Inferior parietal cortex (tissue), 1 donor: Measurements from ENCODE around the gene KCNIP2.
"Not testable (repeated sequence)": the region's sequence is repeated elsewhere in the genome, so short reads cannot be mapped to it uniquely, and the experiment has no call there.

ENCODE experiments used
- DNase-seq: peaks from one replicate; pipeline ENCODE4 v3.0.0-alpha.2; 2016; ENCODE audit errors: extremely low spot score

KCNIP2 gene

GRCh38 chr10:101828766-101829551, 14.6 kb downstream of the KCNIP2 start:
- DNase-seq = no peak

- DNase-seq = no peak
These were observed 15.5 kb downstream of the KCNIP2 start for GRCh38 chr10:101827919-101828600.

DNA sequence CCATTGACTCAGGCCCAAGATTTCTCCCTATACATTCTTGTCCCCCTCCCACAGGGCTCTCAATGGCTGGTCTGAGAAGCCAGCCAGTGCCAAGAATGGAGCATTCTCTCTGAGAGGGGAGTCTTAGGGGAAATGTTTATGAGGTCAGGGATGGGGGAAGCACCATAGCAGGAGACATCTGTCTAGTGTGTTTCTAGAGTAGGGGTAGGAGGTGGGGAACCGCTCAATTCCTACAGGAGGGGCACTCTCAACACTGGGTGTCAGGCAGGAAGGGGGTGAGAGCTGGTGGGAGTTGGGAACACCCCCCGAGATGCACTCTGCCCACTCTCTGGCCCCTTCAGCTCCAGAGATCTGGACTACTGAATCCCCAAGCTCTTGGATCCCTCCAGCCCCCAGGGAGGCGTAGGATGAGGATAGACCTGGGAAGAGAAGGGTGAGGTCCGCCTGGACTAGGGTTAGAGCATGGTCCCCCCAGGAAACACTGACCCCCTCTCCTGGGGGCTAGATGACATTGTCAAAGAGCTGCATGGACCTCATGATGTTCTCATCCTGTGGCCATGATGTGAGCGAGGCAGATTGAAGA, 16.7 kb downstream of the KCNIP2 start:
- no peak for DNase-seq

GRCh38 chr10:101824736-101825135, 18.9 kb downstream of the KCNIP2 start:
- no peak for DNase-seq

- no peak for DNase-seq
These were observed 24.5 kb downstream of the KCNIP2 start for GRCh38 chr10:101818872-101819633.

DNA sequence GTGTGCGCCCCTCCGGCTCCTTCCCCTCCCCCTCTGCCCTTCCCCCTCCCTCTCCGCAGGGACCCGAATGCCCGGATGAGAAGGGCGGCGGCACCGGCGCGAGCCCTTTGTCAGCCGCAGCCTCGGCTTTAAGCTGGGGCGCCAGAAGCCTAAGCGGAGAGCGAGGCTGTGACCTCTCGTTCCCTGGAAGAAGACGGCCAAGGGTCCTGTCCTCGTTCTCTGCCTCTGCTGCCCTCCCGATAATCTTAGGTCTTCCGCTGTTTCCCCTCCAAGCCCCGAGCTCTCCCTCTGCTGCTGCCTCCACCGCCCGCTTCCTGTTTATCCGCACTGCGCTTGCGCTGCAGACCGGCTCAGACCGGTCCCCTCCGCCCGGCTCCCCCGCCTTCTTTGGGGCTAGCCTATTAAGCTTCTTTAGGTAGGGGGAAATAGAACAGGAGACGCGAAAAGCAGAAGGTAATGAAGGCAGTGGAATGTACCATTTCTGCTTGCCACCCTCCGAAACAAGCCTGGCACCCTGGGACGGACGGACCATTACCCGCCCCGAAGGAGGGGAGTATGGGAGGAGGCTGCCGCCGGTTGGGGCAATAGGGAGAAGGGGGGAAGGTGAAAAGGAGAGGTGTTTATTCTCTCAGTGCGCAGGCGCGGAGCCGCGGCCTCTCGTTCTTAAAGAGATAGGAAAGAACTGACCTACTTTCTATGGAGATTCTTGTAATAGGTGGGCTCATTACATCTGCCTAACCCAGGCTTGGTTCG, 25.3 kb downstream of the KCNIP2 start, which contains the start of gene OGA:
TSS of gene OGA (minus strand) at position 326 of the 753 bp plus-strand sequence. CDS start 422 bp downstream, outside the sequence.
- peak; percentile 97 for DNase-seq

GRCh38 chr10:101817337-101818118, 26.1 kb downstream of the KCNIP2 start:
- peak; percentile 66 for DNase-seq

- DNase-seq = no peak
These were observed 26.7 kb downstream of the KCNIP2 start for GRCh38 chr10:101816913-101817336.

DNA sequence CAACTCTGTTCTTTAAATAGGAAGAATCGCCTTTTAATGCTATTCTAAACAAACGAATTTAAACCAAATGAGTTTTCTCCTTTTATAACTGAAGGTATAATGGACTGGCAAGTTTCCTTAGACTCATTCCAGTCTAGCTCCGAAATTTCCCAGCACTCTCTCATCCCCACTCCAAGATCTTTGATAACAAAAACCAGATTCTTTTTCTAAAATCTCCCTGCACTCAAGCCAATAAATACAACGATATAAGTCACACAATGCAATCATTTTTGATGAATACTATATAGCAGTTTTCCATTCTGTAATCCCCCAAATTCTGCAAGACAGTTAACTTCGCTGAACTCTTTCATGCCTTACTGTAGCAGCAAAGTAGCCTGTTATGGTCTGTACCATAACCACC, 27.2 kb downstream of the KCNIP2 start:
- no peak for DNase-seq

GRCh38 chr10:101814466-101815071, 29.0 kb downstream of the KCNIP2 start:
- no peak for DNase-seq

DNA sequence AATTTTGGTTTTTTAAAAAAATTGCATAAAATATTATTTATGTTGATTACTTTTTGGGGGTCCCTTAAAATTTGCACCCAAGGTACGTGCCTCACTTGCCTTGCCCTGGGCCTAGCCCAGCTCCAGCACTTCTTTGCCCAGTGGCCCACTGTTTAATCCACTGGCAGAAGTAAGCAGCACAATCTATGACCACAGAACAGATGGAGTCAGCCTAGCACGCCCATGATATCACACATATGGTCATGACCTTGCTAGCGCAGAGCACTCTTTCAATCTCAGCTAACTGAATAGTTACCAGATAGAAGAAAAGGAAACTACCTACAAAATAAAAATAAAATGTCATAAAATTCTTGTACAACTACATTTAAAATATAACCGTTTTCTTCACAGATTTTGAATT, 31.0 kb downstream of the KCNIP2 start:
- DNase-seq = no peak

- peak; percentile 37 for DNase-seq
These were observed 36.4 kb downstream of the KCNIP2 start for GRCh38 chr10:101807158-101807557.

GRCh38 chr10:101803511-101803910, 40.1 kb downstream of the KCNIP2 start:
- DNase-seq = no peak

DNA sequence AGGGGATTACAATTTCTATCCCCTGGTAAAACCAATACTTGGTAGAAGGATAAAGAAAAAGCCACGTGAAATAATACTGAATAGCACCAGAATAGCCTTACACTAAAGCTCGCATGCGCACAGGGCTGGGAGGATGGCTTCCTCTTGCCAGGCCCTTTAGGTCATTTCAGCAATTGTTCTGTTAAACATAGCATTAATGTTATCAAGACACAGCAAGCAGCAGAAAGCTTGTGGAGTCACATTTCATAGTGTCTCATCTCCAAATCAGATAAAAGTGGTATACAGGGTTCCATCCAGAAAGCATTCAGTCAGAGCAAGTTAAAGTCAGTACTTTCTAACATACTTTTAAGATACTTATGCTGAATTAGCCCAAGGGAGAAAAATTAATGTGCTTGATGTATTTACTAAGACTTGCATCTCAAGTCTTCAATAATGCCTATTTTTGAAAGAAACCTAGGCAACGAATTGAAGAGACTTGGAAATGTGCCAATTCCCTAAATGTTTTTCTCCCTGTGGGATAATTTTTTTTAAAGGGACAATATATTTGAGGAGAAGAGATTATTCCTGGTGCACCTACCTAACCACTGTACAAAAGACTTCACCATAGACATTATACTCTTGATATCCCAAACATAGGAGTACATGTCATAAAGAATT, 46.1 kb downstream of the KCNIP2 start:
- no peak for DNase-seq

GRCh38 chr10:101793526-101793925, 50.1 kb downstream of the KCNIP2 start:
- DNase-seq = no peak

GRCh38 chr10:101789686-101790085, 53.9 kb downstream of the KCNIP2 start:
- DNase-seq = no peak

- not testable (repeated sequence) for DNase-seq
These were observed 54.4 kb downstream of the KCNIP2 start for GRCh38 chr10:101789231-101789630.

- DNase-seq = no peak
These were observed 57.8 kb downstream of the KCNIP2 start for GRCh38 chr10:101785801-101786200.

- no peak for DNase-seq
These were observed 59.0 kb downstream of the KCNIP2 start for GRCh38 chr10:101784558-101784957.
